ENCODE data around the gene TJAP1.
A peak's percentile ranks its signal among the peaks of the same experiment; 100 is the strongest.

The TJAP1 gene

DNA sequence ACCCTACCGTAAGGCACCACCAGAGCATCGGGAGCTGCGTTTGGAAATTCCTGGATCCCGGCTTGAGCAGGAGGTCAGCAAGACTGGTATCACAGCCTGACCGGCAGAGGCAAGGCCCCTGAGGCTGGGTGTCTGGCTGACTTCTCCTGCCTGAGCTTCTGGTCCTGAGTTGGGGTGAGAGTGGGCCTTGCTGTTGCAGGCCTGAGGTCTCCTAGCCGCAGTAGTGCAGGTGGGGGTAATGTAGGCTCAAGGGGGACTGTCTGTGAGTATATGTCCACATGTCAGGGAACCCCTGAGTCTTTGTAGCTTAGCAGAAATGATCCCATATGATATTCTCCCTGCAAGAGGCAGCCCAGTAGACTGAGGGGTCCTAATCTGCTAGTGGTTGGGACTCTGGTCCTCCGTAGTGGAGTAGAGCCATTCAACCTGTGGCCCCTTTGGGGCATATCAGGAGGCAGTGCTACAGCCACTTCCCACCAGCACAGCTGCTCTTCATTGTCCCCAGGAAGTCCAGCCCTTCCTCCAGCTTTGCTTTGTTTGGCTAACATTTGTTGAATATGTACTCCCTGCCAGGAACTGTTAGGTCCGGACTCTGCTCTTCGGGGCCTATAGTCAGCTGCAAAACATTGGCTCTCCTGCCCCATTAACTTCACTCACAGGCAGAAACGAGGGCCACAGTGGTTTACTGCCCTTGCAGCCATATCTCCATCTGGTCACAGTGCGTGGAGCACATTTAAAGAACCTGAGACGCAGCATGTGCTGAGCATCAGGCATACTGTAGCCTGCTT is 21.9 kb downstream of the TJAP1 start:
- Mint-ChIP-seq H3K27ac (no peak overlapping the region), H3K36me3 (ENCODE audit: low read depth) (peaks cover 17% of the 10 kb centered on the region)
- ATAC-seq: no peak

DNA sequence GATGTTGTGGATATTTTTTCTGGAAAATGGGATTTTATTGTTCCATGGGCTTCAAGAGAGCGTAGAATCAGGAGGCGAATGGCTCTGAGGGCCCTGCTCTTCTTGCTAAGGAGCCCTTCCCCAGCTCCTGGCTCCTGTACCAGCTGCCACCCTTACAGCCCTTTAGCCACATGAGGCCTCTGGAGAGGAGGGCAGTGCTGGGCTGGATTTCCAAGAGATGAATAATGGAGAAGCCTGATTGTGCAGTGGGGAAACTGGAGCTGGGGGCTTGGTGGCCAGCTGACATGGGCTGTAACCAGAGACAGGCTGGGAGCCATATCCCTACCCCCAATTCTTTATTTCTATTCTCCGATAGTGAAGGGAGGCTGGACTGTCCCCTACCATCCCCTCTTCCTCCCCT is 23.6 kb downstream of the TJAP1 start:
- no peaks in the 10 kb centered on the region for H3K9me3 Mint-ChIP-seq
- H3K4me1 Mint-ChIP-seq: peaks cover 1% of the 10 kb centered on the region
- H3K36me3 Mint-ChIP-seq (ENCODE audit: low read depth): peaks cover 17% of the 10 kb centered on the region
- no peak overlapping the region for H3K27ac Mint-ChIP-seq
- DNase-seq (no peak), ATAC-seq (no peak)
- no peaks in the 10 kb centered on the region for H3K27me3 Mint-ChIP-seq
- H3K4me3 Mint-ChIP-seq: no peak overlapping the region

More for the DNA sequence above, 21.9 kb downstream of the TJAP1 start:
- H3K4me1 Mint-ChIP-seq: peaks cover 11% of the 10 kb centered on the region
- no peaks in the 10 kb centered on the region for H3K27me3 Mint-ChIP-seq
- no peak for DNase-seq
- H3K9me3 Mint-ChIP-seq: no peaks in the 10 kb centered on the region
- no peak overlapping the region for H3K4me3 Mint-ChIP-seq

DNA sequence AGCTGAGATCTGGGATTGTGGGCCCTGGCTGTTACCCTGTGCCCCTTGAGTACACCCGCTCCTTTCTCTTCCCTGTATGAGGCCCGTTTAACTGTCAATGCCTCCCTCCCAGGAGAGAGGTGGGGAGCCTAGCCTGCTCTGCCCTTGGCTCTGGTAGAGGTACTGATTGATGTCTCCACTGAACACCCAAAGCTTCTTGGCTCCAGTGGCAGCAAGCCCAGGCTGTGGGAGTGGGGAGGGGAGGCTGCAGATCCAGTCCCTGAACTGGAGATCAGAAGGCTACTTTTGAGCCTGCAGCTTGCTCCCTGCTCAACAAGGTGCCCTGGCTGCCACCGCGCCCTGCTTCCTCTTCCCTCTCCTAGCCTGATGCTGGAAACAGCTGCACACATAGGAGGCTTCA is 25.3 kb downstream of the TJAP1 start:
- peaks cover 17% of the 10 kb centered on the region for H3K36me3 Mint-ChIP-seq (ENCODE audit: low read depth)
- H3K4me1 Mint-ChIP-seq: no peaks in the 10 kb centered on the region
- H3K27ac Mint-ChIP-seq: no peak overlapping the region
- DNase-seq (no peak), ATAC-seq (no peak)
- no peaks in the 10 kb centered on the region for H3K9me3 Mint-ChIP-seq
- peaks cover under 1% of the 10 kb centered on the region for H3K27me3 Mint-ChIP-seq
- no peak overlapping the region for H3K4me3 Mint-ChIP-seq

DNA sequence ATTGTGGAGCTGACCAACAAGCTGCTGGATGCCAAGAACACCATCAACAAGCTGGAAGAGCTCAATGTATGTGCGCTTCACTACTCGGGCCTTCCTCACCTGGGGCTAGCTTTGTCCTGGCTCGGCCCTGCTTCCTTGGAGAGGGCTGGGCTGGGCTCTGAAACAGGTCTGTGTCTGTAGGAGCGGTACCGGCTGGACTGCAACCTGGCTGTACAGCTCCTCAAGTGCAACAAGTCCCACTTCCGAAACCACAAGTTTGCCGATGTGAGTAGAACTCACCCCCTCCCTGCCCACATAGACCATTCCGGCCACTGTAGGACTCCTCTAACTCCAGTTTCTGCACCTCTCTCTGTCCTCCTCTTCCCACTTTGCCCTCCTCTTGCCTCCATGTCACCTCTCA is 26.1 kb downstream of the TJAP1 start:
- Mint-ChIP-seq H3K9me3 (no peaks in the 10 kb centered on the region), H3K4me1 (no peaks in the 10 kb centered on the region), H3K4me3 (no peak overlapping the region), H3K36me3 (ENCODE audit: low read depth) (peaks cover 17% of the 10 kb centered on the region), H3K27me3 (peaks cover 7% of the 10 kb centered on the region), H3K27ac (no peak overlapping the region)
- no peak for DNase-seq
- ATAC-seq: no peak

DNA sequence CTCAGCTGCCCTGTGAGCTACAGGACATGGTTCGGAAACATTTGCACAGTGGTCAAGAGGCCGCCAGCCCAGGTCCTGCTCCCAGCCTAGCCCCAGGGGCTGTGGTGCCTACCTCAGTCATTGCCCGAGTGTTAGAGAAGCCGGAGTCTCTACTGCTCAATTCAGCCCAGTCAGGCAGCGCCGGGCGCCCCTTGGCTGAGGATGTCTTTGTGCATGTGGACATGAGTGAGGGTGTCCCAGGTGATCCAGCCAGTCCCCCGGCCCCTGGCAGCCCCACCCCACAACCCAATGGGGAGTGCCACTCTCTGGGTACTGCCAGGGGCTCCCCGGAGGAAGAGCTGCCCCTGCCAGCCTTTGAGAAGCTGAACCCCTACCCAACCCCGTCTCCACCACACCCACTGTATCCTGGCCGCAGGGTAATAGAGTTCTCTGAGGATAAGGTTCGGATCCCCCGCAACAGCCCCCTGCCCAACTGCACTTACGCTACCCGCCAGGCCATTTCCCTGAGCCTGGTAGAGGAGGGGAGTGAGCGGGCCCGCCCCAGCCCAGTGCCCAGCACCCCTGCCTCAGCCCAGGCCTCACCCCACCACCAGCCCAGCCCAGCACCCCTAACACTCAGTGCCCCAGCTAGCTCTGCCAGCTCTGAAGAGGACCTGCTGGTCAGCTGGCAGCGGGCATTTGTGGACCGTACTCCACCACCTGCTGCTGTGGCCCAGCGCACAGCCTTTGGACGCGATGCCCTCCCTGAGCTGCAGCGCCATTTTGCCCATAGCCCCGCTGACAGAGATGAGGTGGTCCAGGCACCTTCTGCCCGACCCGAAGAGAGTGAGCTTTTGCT is 27.6 kb downstream of the TJAP1 start:
- Mint-ChIP-seq H3K27ac (no peak overlapping the region), H3K27me3 (peaks cover 16% of the 10 kb centered on the region), H3K4me3 (no peak overlapping the region), H3K4me1 (peaks cover 6% of the 10 kb centered on the region), H3K9me3 (no peaks in the 10 kb centered on the region), H3K36me3 (ENCODE audit: low read depth) (peaks cover 17% of the 10 kb centered on the region)
- no peak for ATAC-seq
- DNase-seq: no peak

DNA sequence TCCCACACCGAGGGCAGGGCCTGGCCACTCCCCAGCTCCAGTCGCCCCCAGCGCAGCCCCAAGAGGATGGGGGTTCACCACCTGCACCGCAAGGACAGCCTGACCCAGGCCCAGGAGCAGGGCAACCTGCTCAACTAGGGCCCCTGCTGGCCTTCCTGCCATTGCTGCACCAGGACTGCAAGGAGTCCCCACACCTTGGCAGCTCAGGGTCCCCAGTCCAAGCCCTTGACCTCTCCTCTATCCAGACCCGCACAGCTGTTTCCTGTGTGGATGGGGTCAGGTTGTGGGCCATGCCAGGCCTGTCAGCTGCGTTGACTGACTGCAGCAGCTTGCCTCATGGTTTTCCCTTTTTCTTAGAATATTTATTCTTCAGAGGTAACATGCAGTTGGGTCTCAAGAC is 28.3 kb downstream of the TJAP1 start:
- H3K27me3 Mint-ChIP-seq: peaks cover 16% of the 10 kb centered on the region
- H3K36me3 Mint-ChIP-seq (ENCODE audit: low read depth): peaks cover 16% of the 10 kb centered on the region
- H3K4me3 Mint-ChIP-seq: no peak overlapping the region
- DNase-seq (no peak), ATAC-seq (no peak)
- peaks cover 6% of the 10 kb centered on the region for H3K4me1 Mint-ChIP-seq
- H3K9me3 Mint-ChIP-seq: no peaks in the 10 kb centered on the region
- no peak overlapping the region for H3K27ac Mint-ChIP-seq

DNA sequence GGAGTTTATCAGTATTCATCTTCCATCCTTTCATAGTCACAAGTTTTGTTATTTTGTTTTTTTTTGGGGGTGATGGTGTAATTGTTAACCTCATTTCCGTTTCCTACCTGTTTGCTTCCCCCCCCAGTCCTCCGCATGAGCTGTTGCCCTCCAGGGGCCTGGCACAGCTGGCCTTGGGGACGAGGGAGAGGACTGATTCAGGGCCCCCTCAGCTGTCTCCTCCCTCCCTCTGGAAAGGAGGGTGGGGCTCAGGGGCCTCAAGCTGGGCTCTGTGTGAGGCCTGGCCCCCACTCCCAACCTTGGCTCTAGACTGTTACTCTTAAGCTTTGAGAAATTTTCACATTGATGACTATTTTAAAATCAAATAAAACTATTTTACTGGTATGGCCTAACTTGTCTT is 28.8 kb downstream of the TJAP1 start:
- H3K36me3 Mint-ChIP-seq (ENCODE audit: low read depth): peaks cover 17% of the 10 kb centered on the region
- H3K4me3 Mint-ChIP-seq: no peak overlapping the region
- peaks cover 16% of the 10 kb centered on the region for H3K27me3 Mint-ChIP-seq
- DNase-seq: no peak
- H3K27ac Mint-ChIP-seq: no peak overlapping the region
- no peak for ATAC-seq
- no peaks in the 10 kb centered on the region for H3K9me3 Mint-ChIP-seq
- peaks cover 6% of the 10 kb centered on the region for H3K4me1 Mint-ChIP-seq

DNA sequence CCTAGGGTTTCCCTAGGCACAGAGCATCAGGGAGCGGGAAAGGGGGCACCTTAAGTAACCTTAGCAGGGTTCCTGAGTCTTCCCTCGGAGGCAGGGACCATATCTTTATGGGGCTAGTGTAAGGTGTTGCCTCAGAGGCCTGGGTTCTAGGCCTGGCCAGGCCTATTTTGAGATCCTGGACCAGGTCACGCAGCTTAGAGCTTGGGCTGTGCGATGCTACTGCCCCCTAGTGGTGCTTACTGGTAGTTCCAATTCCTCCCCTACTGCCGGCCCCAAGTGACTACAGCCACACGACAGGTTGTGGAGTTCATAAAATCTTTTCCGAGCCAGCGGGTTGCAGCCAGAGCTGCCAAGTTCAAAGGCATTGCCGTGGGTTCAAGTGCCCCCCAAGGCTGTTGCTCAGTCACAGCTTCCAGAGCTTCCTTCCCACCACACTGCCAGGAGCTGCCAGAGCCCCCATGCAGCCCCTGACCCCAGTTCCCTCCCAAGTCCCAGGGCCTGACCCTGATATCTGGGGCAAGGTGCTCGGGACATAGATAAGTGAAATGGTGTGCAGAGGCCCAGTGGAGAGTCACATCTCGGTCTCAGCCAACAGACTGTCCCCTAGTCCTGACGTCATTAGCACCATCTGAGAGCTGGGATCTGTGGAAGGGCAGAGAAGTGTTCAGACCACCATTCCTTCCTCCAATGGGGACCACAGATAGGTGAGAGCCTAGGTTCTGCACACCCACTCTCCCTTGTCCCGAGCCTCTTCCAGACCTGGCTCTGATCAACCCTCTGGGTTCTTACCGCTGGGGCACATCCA is 29.5 kb downstream of the TJAP1 start:
- no peaks in the 10 kb centered on the region for H3K9me3 Mint-ChIP-seq
- peaks cover 15% of the 10 kb centered on the region for H3K36me3 Mint-ChIP-seq (ENCODE audit: low read depth)
- DNase-seq (peak; percentile 83), ATAC-seq (peak; percentile 79)
- H3K27me3 Mint-ChIP-seq: peaks cover 16% of the 10 kb centered on the region
- no peak overlapping the region for H3K27ac Mint-ChIP-seq
- H3K4me1 Mint-ChIP-seq: peaks cover 8% of the 10 kb centered on the region
- no peak overlapping the region for H3K4me3 Mint-ChIP-seq

DNA sequence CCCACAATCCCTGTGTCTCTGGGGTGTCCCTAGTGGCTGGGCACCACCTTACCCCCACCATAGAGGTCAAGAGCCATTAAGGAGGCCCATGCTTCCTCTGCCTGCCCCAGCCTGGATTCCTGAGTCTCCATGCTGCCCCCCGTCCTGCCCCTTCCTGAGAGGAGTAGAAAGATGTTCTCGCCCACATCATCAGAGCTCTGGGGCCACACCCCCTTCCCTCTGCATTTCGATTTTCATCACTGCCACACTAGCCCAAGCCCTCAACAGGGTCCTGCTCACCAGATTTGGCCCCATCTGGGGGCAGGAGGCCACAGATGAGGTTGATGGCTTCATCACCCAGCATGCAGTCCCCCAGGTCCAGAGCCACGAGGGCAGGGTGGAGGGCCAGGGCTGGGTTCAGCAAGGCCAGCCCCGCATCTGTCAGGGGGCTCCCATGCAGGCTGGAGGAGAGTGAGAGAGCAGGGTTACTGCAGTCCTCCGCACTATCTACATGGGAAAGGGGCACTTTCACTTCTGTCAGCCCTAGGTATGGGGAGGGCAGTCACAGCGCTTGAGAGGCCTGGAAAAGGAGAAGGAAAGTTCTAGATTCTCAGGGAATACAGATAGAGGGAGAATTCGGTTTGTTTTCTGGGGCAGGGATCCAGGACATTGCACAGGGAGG is 31.2 kb downstream of the TJAP1 start:
- Mint-ChIP-seq H3K4me3 (peak overlapping the region; percentile 85), H3K36me3 (ENCODE audit: low read depth) (peaks cover 9% of the 10 kb centered on the region), H3K9me3 (no peaks in the 10 kb centered on the region), H3K27me3 (peaks cover 16% of the 10 kb centered on the region), H3K27ac (no peak overlapping the region), H3K4me1 (peaks cover 8% of the 10 kb centered on the region)
- ATAC-seq (no peak), DNase-seq (no peak)

DNA sequence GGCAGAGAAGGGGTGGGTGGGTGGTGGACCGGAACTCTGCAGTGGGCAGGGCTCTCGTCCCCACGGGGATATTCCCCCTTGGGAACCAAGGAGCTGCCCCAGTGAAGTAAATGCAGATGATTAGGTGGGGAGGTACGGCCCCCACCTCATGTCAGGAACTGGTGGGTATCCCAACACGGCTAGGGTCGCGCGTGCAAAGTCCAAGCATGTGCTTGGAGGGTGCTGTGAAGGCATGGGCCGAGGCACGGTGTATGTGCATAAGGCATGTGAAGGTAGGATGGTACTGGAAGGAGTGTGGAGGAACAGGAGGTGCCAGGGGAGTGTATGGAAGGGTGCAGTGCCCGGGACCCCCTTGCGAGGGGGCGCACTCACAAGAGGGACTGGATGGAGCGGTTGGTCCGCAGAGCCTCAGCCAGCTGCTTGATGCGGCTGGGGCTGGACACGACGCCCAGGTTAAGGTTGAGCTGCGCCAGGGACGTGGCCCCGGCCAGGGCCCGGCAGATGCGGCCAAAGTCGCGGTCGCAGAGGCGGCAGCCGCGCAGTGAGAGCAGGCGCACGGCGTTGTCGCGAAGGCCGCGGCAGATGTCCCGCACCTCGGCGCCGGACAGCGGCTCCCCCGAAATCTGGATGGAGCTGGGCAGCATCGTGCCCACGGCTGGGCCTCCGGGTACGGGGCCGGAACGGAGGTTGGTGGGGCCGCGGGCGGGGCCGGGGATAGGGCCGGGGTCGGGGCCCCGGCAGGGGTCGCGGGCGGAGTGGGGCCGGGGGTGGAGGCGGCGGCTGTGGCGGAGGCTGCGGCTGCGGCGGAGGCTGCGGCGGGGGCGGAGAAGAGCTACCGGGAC is 32.0 kb downstream of the TJAP1 start:
- Mint-ChIP-seq H3K4me1 (peaks cover 11% of the 10 kb centered on the region), H3K27ac (peak overlapping the region; percentile 83), H3K27me3 (peaks cover 16% of the 10 kb centered on the region), H3K4me3 (peak overlapping the region; percentile 85), H3K36me3 (ENCODE audit: low read depth) (peaks cover 11% of the 10 kb centered on the region), H3K9me3 (no peaks in the 10 kb centered on the region)
- no peak for ATAC-seq
- DNase-seq: no peak

DNA sequence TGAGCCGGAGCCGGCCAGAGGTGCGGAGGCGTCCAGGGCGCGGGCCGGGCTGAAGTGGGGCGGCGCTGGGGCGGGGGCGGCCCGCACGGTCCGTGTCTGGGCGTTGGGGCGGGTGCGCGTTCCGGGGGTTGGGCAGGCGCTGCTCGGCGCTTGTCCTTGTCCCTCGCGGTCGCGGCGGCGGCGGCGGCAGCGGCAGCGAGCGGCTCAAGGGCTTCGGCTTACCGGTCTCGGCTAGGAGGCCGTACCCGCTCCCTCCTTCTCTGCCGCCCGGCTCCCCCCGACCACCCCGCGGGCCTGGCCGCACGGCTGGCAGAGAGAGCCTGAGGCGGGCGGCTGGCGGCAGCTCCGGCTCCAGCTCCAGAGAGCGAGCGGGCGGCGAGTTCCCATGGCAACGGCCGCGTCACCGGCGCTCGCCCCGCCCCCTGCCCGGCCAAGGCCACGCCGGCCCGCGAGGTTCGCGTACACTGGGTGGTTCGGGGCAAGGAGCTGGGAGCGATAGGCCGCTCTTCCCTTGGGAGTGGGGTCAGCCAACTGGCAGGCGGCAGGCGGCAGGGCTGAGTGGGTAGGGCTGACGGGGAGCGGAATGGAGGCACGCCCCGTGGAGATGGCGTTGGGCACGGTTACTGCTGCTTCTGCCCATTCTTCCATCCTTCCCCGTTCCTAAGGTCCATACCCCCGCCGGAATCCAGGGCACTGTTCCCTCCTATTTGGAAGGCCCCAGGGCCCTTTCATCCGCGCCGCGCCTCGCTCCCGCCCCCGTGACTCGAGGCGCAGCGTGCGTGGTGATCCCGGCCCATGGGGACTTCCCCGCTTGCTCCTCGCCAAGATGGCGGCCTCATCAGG is 32.8 kb downstream of the TJAP1 start, which contains the start of gene LRRC73:
Gene LRRC73 (minus strand): TSS at position 363 of the 843 bp plus-strand sequence. CDS start 561 bp downstream, outside the sequence.
- peaks cover 19% of the 10 kb centered on the region for H3K4me1 Mint-ChIP-seq
- ATAC-seq (peak; percentile 68), DNase-seq (peak; percentile 85)
- H3K27me3 Mint-ChIP-seq: peaks cover 16% of the 10 kb centered on the region
- peak within 1 kb of the TSS; percentile 85 for H3K4me3 Mint-ChIP-seq
- H3K27ac Mint-ChIP-seq: peak within 1 kb of the TSS; percentile 83
- H3K36me3 Mint-ChIP-seq (ENCODE audit: low read depth): peaks cover 16% of the 10 kb centered on the region
- no peaks in the 10 kb centered on the region for H3K9me3 Mint-ChIP-seq

DNA sequence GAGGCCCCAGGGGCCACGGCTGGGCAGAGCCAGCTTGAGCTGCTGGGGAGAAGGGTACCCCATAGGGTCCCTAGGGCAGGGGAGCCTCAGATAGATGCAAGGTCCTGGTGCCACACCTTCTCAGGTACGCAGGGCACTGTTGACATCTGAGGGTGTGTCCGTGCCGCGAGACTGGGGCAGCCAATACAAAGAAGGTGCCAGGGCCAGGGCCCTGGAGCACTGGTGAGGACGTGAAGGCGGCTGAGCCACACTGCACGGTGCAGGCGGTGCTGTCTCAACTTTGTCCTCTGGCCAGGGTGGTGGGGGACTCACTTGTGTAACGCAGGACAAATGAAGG is 33.4 kb downstream of the TJAP1 start:
- H3K36me3 Mint-ChIP-seq (ENCODE audit: low read depth): peaks cover 17% of the 10 kb centered on the region
- no peak overlapping the region for H3K27ac Mint-ChIP-seq
- peak overlapping the region; percentile 56 for H3K4me3 Mint-ChIP-seq
- H3K4me1 Mint-ChIP-seq: peaks cover 25% of the 10 kb centered on the region
- no peaks in the 10 kb centered on the region for H3K9me3 Mint-ChIP-seq
- no peak for ATAC-seq
- DNase-seq: no peak
- peaks cover 16% of the 10 kb centered on the region for H3K27me3 Mint-ChIP-seq
